HL-60 (cell line): ENCODE measurements around the gene NAV2.

Source experiments
- DNase-seq, 2 experiments: peaks; one replicate each; pipeline ENCODE4 v3.0.0-alpha.2; 2010 to 2020; ENCODE audit warnings: low read depth in 1 of 2, low spot score in 1 of 2
- H3K27ac ChIP-seq: fragments of 250-450 bp; sonication (Bioruptor Pico); replicated peaks from 2 replicates; pipeline ENCODE4 v1.5.1; 2020; ENCODE audit warnings: mild to moderate bottlenecking, moderate library complexity
- H3K27me3 ChIP-seq: fragments of 250-450 bp; sonication (Bioruptor Pico); 2 replicates; pipeline ENCODE4 v1.5.1; 2021; ENCODE audit warnings: mild to moderate bottlenecking, moderate library complexity; ENCODE audit not compliant: insufficient read depth, poor library complexity, severe bottlenecking
- H3K4me3 ChIP-seq: replicated peaks from 2 replicates; pipeline ENCODE4 v1.5.1; 2011; ENCODE audit warnings: mild to moderate bottlenecking, control low read depth, low read length; ENCODE audit not compliant: insufficient read depth
- CTCF ChIP-seq: IDR thresholded peaks from one replicate; pipeline ENCODE4 v1.5.1; 2011; ENCODE audit warnings: low read length, control low read depth, inconsistent platforms; ENCODE audit not compliant: insufficient read depth
- GABPA ChIP-seq: IDR thresholded peaks from 2 replicates; pipeline ENCODE4 v1.6.1; 2012; ENCODE audit warnings: low read depth
- POLR2AphosphoS5 ChIP-seq: IDR thresholded peaks from 2 replicates; pipeline ENCODE4 v1.6.1; 2012; ENCODE audit warnings: low read depth
- REST ChIP-seq: IDR thresholded peaks from 2 replicates; pipeline ENCODE4 v1.6.1; 2012; ENCODE audit warnings: low read depth; ENCODE audit not compliant: insufficient replicate concordance
- SPI1 ChIP-seq: IDR thresholded peaks from 2 replicates; pipeline ENCODE4 v1.6.1; 2012; ENCODE audit warnings: low read depth, mild to moderate bottlenecking, borderline replicate concordance

Gene NAV2

GRCh38 chr11:20038972-20039371 lies 326.3 kb downstream of the NAV2 start:
- no peak for TF ChIP-seq CTCF
- TF ChIP-seq GABPA: no peak
- TF ChIP-seq SPI1: no peak
- TF ChIP-seq POLR2AphosphoS5: no peak
- TF ChIP-seq REST: no peak
- Histone ChIP-seq H3K27me3 (no peaks in the 10 kb centered on the region), H3K27ac (no peak overlapping the region), H3K4me3 (no peak overlapping the region)
- no peak for DNase-seq

GRCh38 chr11:20041499-20041898 lies 328.9 kb downstream of the NAV2 start:
- no peak for TF ChIP-seq CTCF
- no peak for TF ChIP-seq REST
- TF ChIP-seq SPI1: no peak
- no peak for TF ChIP-seq POLR2AphosphoS5
- no peak for TF ChIP-seq GABPA
- H3K4me3 ChIP-seq: no peak overlapping the region
- no peak for DNase-seq
- H3K27me3 ChIP-seq: no peaks in the 10 kb centered on the region
- no peak overlapping the region for H3K27ac ChIP-seq

GRCh38 chr11:20042045-20042639 lies 329.5 kb downstream of the NAV2 start:
- TF ChIP-seq REST (no peak), CTCF (no peak), GABPA (no peak), POLR2AphosphoS5 (no peak), SPI1 (no peak)
- H3K27me3 ChIP-seq: no peaks in the 10 kb centered on the region
- no peak for DNase-seq
- no peak overlapping the region for H3K27ac ChIP-seq
- no peak overlapping the region for H3K4me3 ChIP-seq
